ENCODE data around the gene PLEKHM1.

DNA sequence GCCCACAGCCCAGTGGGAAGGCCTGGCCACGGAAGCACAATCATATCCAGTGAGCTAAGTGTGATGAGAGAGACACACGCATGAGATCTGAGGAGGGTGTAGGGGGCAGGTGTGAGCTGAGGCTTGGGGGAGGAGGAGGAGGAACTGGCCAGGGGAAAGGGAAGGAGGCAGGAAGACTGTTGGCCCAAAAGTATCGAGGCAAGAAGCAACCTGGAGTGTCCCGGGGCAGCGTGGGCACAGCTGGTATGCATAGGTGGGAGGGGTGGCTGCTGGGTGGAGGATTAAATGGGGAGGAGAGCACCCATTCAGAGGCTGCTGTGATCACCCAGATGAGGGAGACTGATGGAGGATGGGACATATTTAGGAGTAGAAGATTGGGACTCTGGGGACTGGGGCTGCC is 99.2 kb downstream of the PLEKHM1 start:
- TF ChIP-seq EP300 (IDR thresholded peaks at IDR 0.05) = no peak
- TF ChIP-seq, protein P1, sequence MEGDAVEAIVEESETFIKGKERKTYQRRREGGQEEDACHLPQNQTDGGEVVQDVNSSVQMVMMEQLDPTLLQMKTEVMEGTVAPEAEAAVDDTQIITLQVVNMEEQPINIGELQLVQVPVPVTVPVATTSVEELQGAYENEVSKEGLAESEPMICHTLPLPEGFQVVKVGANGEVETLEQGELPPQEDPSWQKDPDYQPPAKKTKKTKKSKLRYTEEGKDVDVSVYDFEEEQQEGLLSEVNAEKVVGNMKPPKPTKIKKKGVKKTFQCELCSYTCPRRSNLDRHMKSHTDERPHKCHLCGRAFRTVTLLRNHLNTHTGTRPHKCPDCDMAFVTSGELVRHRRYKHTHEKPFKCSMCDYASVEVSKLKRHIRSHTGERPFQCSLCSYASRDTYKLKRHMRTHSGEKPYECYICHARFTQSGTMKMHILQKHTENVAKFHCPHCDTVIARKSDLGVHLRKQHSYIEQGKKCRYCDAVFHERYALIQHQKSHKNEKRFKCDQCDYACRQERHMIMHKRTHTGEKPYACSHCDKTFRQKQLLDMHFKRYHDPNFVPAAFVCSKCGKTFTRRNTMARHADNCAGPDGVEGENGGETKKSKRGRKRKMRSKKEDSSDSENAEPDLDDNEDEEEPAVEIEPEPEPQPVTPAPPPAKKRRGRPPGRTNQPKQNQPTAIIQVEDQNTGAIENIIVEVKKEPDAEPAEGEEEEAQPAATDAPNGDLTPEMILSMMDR (IDR thresholded peaks at IDR 0.05) = no peak
